Liver (tissue), 9 donors: ENCODE data around the gene WWP2. TPM values are rescaled to one million over a fixed set of nuclear protein-coding genes. Genes with fewer than 3 reads are reported as not detected.

ENCODE experiments used
- DNase-seq: peaks from one replicate; pipeline ENCODE4 v3.0.0-alpha.2; 2017; ENCODE audit warnings: low spot score
- H3K27ac ChIP-seq, 2 donors: one replicate each; pipeline ENCODE4 v1.7.0; 2013; ENCODE audit warnings: inconsistent platforms in 2 of 2, low read length in 2 of 2, control low read depth in 1 of 2, low read depth in 1 of 2, mild to moderate bottlenecking in 1 of 2
- H3K27me3 ChIP-seq, 4 donors: one replicate each; pipeline versions ENCODE4 v1.6.1 to v1.7.0; 2013; ENCODE audit warnings: low read length in 3 of 4, inconsistent platforms in 1 of 4, mild to moderate bottlenecking in 1 of 4, moderate library complexity in 1 of 4; ENCODE audit not compliant: control insufficient read depth in 4 of 4, insufficient read depth in 4 of 4
- H3K36me3 ChIP-seq, 4 donors: one replicate each; pipeline versions ENCODE4 v1.6.1 to v1.7.0; 2013; ENCODE audit warnings: low read length in 3 of 4, mild to moderate bottlenecking in 3 of 4, low read depth in 1 of 4, moderate library complexity in 1 of 4; ENCODE audit not compliant: control insufficient read depth in 4 of 4, insufficient read depth in 3 of 4
- H3K4me1 ChIP-seq, 4 donors: one replicate each; pipeline versions ENCODE4 v1.6.1 to v1.7.0; 2013; ENCODE audit warnings: low read length in 3 of 4, mild to moderate bottlenecking in 3 of 4, moderate library complexity in 1 of 4; ENCODE audit not compliant: control insufficient read depth in 4 of 4, insufficient read depth in 4 of 4
- H3K4me3 ChIP-seq, 3 donors: one replicate each; pipeline versions ENCODE4 v1.6.1 to v1.7.0; 2013; ENCODE audit warnings: low read length in 3 of 3, control low read depth in 1 of 3, low read depth in 1 of 3, mild to moderate bottlenecking in 1 of 3
- H3K9ac ChIP-seq, 2 donors: one replicate each; pipeline ENCODE4 v1.7.0; 2013; ENCODE audit warnings: low read length in 2 of 2, mild to moderate bottlenecking in 2 of 2, moderate library complexity in 2 of 2, control low read depth in 1 of 2, low read depth in 1 of 2
- H3K9me3 ChIP-seq, 4 donors: one replicate each; pipeline versions ENCODE4 v1.6.1 to v1.7.0; 2013; ENCODE audit warnings: low read length in 3 of 4; ENCODE audit not compliant: control insufficient read depth in 4 of 4
- ATF3 ChIP-seq: IDR thresholded peaks from 2 replicates; pipeline ENCODE4 v1.6.1; 2016; ENCODE audit warnings: antibody characterized with exemption
- EGR1 ChIP-seq, 2 donors: IDR thresholded peaks; 2 replicates each; pipeline ENCODE4 v1.6.1; 2016 to 2018; ENCODE audit warnings: antibody characterized with exemption in 2 of 2, low read depth in 2 of 2
- FOXA2 ChIP-seq: IDR thresholded peaks from 2 replicates; pipeline ENCODE4 v1.6.1; 2016; ENCODE audit warnings: antibody characterized with exemption
- GABPA ChIP-seq, 2 donors: IDR thresholded peaks in 1 of 2; conservative IDR thresholded peaks in 1 of 2; 2 replicates each; pipeline ENCODE4 v1.6.1; 2016; ENCODE audit warnings: antibody characterized with exemption in 2 of 2, mild to moderate bottlenecking in 1 of 2, moderate library complexity in 1 of 2
- HNF4A ChIP-seq, 2 donors: conservative IDR thresholded peaks; 2 replicates each; pipeline ENCODE4 v1.6.1; 2016; ENCODE audit warnings: antibody characterized with exemption in 2 of 2, mild to moderate bottlenecking in 2 of 2
- HNF4G ChIP-seq: IDR thresholded peaks from 2 replicates; pipeline ENCODE4 v1.6.1; 2016; ENCODE audit warnings: antibody characterized with exemption
- JUND ChIP-seq, 2 donors: IDR thresholded peaks; 2 replicates each; pipeline ENCODE4 v1.6.1; 2016; ENCODE audit warnings: antibody characterized with exemption in 2 of 2
- NR2F2 ChIP-seq: IDR thresholded peaks from 2 replicates; pipeline ENCODE4 v1.6.1; 2016; ENCODE audit warnings: antibody characterized with exemption
- RAD21 ChIP-seq, 2 donors: IDR thresholded peaks; 2 replicates each; pipeline ENCODE4 v1.6.1; 2016; ENCODE audit warnings: antibody characterized with exemption in 2 of 2, mild to moderate bottlenecking in 2 of 2
- REST ChIP-seq: IDR thresholded peaks from 2 replicates; pipeline ENCODE4 v1.6.1; 2016; ENCODE audit warnings: antibody characterized with exemption, mild to moderate bottlenecking
- RXRA ChIP-seq, 2 donors: IDR thresholded peaks; 2 replicates each; pipeline ENCODE4 v1.6.1; 2017 to 2018; ENCODE audit warnings: antibody characterized with exemption in 2 of 2, mild to moderate bottlenecking in 1 of 2
- SP1 ChIP-seq: IDR thresholded peaks from 2 replicates; pipeline ENCODE4 v1.6.1; 2018; ENCODE audit warnings: antibody characterized with exemption, mild to moderate bottlenecking
- TAF1 ChIP-seq: conservative IDR thresholded peaks from 2 replicates; pipeline ENCODE4 v1.6.1; 2016; ENCODE audit warnings: antibody characterized with exemption, mild to moderate bottlenecking
- YY1 ChIP-seq: IDR thresholded peaks from 2 replicates; pipeline ENCODE4 v1.6.1; 2016; ENCODE audit warnings: antibody characterized with exemption, mild to moderate bottlenecking
- ZBTB33 ChIP-seq: IDR thresholded peaks from 2 replicates; pipeline ENCODE4 v1.6.1; 2016; ENCODE audit warnings: antibody characterized with exemption
- WGBS: extraction: QIAGEN DNeasy Blood & Tissue Kit; methylation state at CpG from one replicate; pipeline ENCODE4 v1.1.7; 2013; 5-methylcytosine and 5-hydroxymethylcytosine counted together
- polyA plus RNA-seq, 2 donors: library from polyadenylated mRNA; stranded (reverse) in 1 of 2; unstranded in 1 of 2; fragments of 200-250 nt in 1 of 2; fragments of >200 nt in 1 of 2; fragmentation: Nextera tagmentation in 1 of 2; extraction: Ambion mirVana in 1 of 2; gene quantifications; one replicate each; pipeline versions ENCODE4 v1.2.1 to v1.2.3, GENCODE V29; 2013 to 2015
- total RNA-seq, 2 donors: library from RNA; depleted of rRNA; stranded (reverse); fragments of >200 nt; gene quantifications; one replicate each; pipeline ENCODE4 v1.2.3, GENCODE V29; 2014
- TF ChIP-seq, protein P1 (sequence below): IDR thresholded peaks from 2 replicates; pipeline ENCODE4 v1.6.1; 2016; ENCODE audit warnings: antibody characterized with exemption
- TF ChIP-seq, protein P2 (sequence below): fragments of 150-350 bp; IDR thresholded peaks from 2 replicates; pipeline ENCODE4 v1.5.1; 2017; ENCODE audit warnings: improper control_type of control experiment, low read depth, low read length; ENCODE audit not compliant: missing input control
- donor health status: healthy.
- donor health status: healthy.
- donor health status: healthy.
- donor health status: healthy.
- donor health status: healthy.

Gene WWP2
- total and polyA plus RNA-seq, 4 donors: 8.6 to 22.7 (median 13.6) TPM

DNA sequence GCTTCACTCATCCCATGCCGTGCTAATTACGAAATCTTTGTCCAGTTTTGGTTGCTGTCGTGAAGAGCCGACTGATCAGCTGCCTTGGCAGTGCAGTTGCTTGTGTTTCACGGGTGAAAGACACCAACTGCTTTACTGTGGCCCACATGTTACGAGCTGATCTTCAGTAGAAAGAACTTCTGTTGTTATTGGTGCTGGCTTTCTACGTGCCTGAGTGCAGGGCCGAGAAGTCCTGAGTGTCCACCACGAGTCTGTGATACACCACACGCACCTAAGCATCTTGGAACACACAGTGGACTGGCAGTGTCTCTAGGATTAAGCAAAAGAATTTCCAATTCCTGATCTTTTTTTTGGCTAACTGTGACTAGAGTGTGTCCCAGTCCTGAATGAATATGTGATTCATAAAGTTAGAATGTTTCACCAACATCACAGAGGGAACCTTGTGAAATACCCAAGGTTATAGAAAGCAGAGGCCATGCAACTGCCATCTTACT is 118.6 kb downstream of the WWP2 start (continued):
- TF ChIP-seq HNF4A (conservative IDR thresholded peaks at IDR 0.05) (no peak), EGR1 (IDR thresholded peaks at IDR 0.05; ENCODE audit: low read depth in 2 of 2) (no peak), ATF3 (no peak), JUND (IDR thresholded peaks at IDR 0.05) (no peak), YY1 (no peak), GABPA (IDR thresholded peaks at IDR 0.05 in 1 of 2, conservative IDR thresholded peaks at IDR 0.05 in 1 of 2) (no peak), FOXA2 (no peak), HNF4G (no peak), RXRA (IDR thresholded peaks at IDR 0.05) (no peak)
- TF ChIP-seq, protein P1, sequence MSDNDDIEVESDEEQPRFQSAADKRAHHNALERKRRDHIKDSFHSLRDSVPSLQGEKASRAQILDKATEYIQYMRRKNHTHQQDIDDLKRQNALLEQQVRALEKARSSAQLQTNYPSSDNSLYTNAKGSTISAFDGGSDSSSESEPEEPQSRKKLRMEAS: no peak

DNA sequence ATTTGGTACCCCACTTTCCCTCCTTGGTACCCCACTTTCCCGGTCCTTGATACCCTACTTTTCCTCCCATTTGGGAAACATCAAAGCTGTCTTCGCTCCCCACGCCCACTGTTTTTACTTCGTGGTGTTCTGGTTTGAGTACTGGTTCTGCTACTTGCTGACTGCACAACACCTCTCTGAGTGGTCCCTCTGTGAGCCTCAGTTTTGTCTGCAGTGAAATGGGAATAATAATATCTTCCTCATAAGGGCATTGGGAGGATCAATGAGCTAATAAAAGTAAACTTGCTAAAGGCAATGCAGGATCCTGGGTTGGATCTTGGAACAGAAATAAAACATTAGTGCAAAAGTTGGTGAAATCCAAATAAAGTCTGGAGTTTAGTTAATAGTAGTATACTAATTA is 119.0 kb downstream of the WWP2 start:
- Histone ChIP-seq H3K36me3 (peaks cover 0 to 21% (median 9%) of the 10 kb centered on the region in 4 donors), H3K9ac (no peak overlapping the region), H3K27me3 (no peaks in the 10 kb centered on the region), H3K27ac (no peak overlapping the region), H3K9me3 (peaks cover 0 to 10% (median 3%) of the 10 kb centered on the region in 4 donors), H3K4me3 (no peak overlapping the region), H3K4me1 (no peaks in the 10 kb centered on the region)
- TF ChIP-seq RXRA (IDR thresholded peaks at IDR 0.05) (no peak), FOXA2 (no peak), ZBTB33 (no peak), ATF3 (no peak), TAF1 (no peak), YY1 (no peak), EGR1 (IDR thresholded peaks at IDR 0.05; ENCODE audit: low read depth in 2 of 2) (no peak), RAD21 (IDR thresholded peaks at IDR 0.05) (no peak), NR2F2 (no peak), GABPA (IDR thresholded peaks at IDR 0.05 in 1 of 2, conservative IDR thresholded peaks at IDR 0.05 in 1 of 2) (no peak), HNF4G (no peak), HNF4A (conservative IDR thresholded peaks at IDR 0.05) (no peak), REST (no peak), SP1 (no peak)
- TF ChIP-seq, protein P2, sequence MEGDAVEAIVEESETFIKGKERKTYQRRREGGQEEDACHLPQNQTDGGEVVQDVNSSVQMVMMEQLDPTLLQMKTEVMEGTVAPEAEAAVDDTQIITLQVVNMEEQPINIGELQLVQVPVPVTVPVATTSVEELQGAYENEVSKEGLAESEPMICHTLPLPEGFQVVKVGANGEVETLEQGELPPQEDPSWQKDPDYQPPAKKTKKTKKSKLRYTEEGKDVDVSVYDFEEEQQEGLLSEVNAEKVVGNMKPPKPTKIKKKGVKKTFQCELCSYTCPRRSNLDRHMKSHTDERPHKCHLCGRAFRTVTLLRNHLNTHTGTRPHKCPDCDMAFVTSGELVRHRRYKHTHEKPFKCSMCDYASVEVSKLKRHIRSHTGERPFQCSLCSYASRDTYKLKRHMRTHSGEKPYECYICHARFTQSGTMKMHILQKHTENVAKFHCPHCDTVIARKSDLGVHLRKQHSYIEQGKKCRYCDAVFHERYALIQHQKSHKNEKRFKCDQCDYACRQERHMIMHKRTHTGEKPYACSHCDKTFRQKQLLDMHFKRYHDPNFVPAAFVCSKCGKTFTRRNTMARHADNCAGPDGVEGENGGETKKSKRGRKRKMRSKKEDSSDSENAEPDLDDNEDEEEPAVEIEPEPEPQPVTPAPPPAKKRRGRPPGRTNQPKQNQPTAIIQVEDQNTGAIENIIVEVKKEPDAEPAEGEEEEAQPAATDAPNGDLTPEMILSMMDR: no peak
- WGBS: 96% methylated on average over 4 of the region's 4 CpGs
- DNase-seq: no peak
